ENCODE results near the gene CHKA. TPM values are rescaled to one million over a fixed set of nuclear protein-coding genes. Genes with fewer than 3 reads are reported as not detected.

CHKA gene
- total RNA-seq, 1 experiment from 2014 or later: 63.0 TPM

- Histone ChIP-seq H3K4me1 (ENCODE audit: insufficient read depth, low read length) (no peaks in the 10 kb centered on the region; the same call in 1 of the 2 replicates), H2BK15ac (ENCODE audit: low read depth, low read length) (no peak overlapping the region), H2AK5ac (ENCODE audit: insufficient read length, low read length) (no peak overlapping the region), H3K9me3 (ENCODE audit: control insufficient read depth, low read depth, low read length) (no peaks in the 10 kb centered on the region), H3K27me3 (ENCODE audit: insufficient read depth, low read length) (no peaks in the 10 kb centered on the region), H2BK20ac (ENCODE audit: low read depth, low read length, poor library complexity, severe bottlenecking) (no peak overlapping the region), H2BK12ac (ENCODE audit: insufficient read length, low read depth, low read length) (no peak overlapping the region), H3K27ac (ENCODE audit: insufficient read length, low read depth, low read length) (no peak overlapping the region), H3K14ac (ENCODE audit: insufficient read depth, low read length) (no peak overlapping the region), H3K4me2 (ENCODE audit: insufficient read depth, insufficient read length, low read length) (no peak overlapping the region), H3K23me2 (ENCODE audit: insufficient read length, low read depth, low read length, poor library complexity, severe bottlenecking) (no peaks in the 10 kb centered on the region), H2BK5ac (ENCODE audit: insufficient read length, low read length) (no peak overlapping the region), H3K79me1 (ENCODE audit: insufficient read depth, low read depth, low read length, poor library complexity, severe bottlenecking) (no peaks in the 10 kb centered on the region), H3K18ac (ENCODE audit: insufficient read length, low read depth, low read length) (peak overlapping the region; percentile 53), H3K23ac (ENCODE audit: insufficient read length, low read depth, low read length) (no peak overlapping the region), H3K9ac (ENCODE audit: extremely low read depth, insufficient read length, low read length) (no peak overlapping the region), H4K8ac (replicated peaks; ENCODE audit: insufficient read length, low read depth, low read length) (no peak overlapping the region), H4K5ac (ENCODE audit: insufficient read length, low read depth, low read length) (no peak overlapping the region), H4K20me1 (ENCODE audit: control insufficient read depth, insufficient read depth, insufficient read length) (no peaks in the 10 kb centered on the region), H4K91ac (ENCODE audit: insufficient read length, low read depth, low read length) (no peak overlapping the region), H3K4ac (ENCODE audit: low read depth, low read length) (no peak overlapping the region), H2AFZ (ENCODE audit: low read length) (no peak overlapping the region), H3K79me2 (ENCODE audit: insufficient read depth, low read length) (no peaks in the 10 kb centered on the region), H2BK120ac (ENCODE audit: low read depth, low read length, poor library complexity, severe bottlenecking) (no peak overlapping the region), H3K56ac (ENCODE audit: insufficient read length, low read depth, low read length) (no peak overlapping the region), H3T11ph (ENCODE audit: low read length) (no peak overlapping the region)
- Mint-ChIP-seq H3K27ac (no peak overlapping the region), H3K9me3 (no peaks in the 10 kb centered on the region), H3K36me3 (ENCODE audit: insufficient read depth in 1 of 3, low read depth in 3 of 3) (no peaks in the 10 kb centered on the region), H3K4me3 (no peak overlapping the region), H3K27me3 (ENCODE audit: low read depth) (no peaks in the 10 kb centered on the region), H3K4me1 (peaks cover 7 to 9% of the 10 kb centered on the region in 2 experiments)
- WGBS (ENCODE audit: extremely low coverage, insufficient read length, low lambda C conversion rate): no CpG with 5 or more reads among the region's 23 CpGs
- no peak for DNase-seq
- TF ChIP-seq, protein P1, sequence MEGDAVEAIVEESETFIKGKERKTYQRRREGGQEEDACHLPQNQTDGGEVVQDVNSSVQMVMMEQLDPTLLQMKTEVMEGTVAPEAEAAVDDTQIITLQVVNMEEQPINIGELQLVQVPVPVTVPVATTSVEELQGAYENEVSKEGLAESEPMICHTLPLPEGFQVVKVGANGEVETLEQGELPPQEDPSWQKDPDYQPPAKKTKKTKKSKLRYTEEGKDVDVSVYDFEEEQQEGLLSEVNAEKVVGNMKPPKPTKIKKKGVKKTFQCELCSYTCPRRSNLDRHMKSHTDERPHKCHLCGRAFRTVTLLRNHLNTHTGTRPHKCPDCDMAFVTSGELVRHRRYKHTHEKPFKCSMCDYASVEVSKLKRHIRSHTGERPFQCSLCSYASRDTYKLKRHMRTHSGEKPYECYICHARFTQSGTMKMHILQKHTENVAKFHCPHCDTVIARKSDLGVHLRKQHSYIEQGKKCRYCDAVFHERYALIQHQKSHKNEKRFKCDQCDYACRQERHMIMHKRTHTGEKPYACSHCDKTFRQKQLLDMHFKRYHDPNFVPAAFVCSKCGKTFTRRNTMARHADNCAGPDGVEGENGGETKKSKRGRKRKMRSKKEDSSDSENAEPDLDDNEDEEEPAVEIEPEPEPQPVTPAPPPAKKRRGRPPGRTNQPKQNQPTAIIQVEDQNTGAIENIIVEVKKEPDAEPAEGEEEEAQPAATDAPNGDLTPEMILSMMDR (conservative IDR thresholded peaks at IDR 0.05): no peak
These were observed 80.1 kb downstream of the CHKA start for GRCh38 chr11:68040957-68041591.

Data from H9 (cell line).